Uterus (tissue), 4 donors: Measurements from ENCODE around the gene GALNT6. TPM values are rescaled to one million over a fixed set of nuclear protein-coding genes. Genes with fewer than 3 reads are reported as not detected.

Experiments used
- DNase-seq, 2 donors: peaks; one replicate each; pipeline ENCODE4 v3.0.0-alpha.2; 2019 to 2020
- H3K27ac ChIP-seq, 2 donors: fragments of 200-600 bp; sonication (generic); 1 replicate in 1 of 2; 2 replicates in 1 of 2; pipeline ENCODE4 v1.5.1; 2016 to 2018
- H3K27me3 ChIP-seq, 2 donors: fragments of 200-600 bp; sonication (generic); one replicate each; pipeline ENCODE4 v1.5.1; 2018 to 2019; ENCODE audit warnings: control low read depth in 1 of 2
- H3K36me3 ChIP-seq, 2 donors: fragments of 200-600 bp; sonication (generic); one replicate each; pipeline ENCODE4 v1.5.1; 2019; ENCODE audit warnings: control low read depth in 1 of 2
- H3K4me1 ChIP-seq, 2 donors: fragments of 200-600 bp; sonication (generic); one replicate each; pipeline ENCODE4 v1.5.1; 2018 to 2019; ENCODE audit warnings: control low read depth in 1 of 2
- H3K4me3 ChIP-seq, 2 donors: fragments of 200-600 bp; sonication (generic); 1 replicate in 1 of 2; 2 replicates in 1 of 2; pipeline ENCODE4 v1.5.1; 2018 to 2019; ENCODE audit warnings: mild to moderate bottlenecking in 1 of 2
- H3K9me3 ChIP-seq, 2 donors: fragments of 200-600 bp; sonication (generic); one replicate each; pipeline ENCODE4 v1.5.1; 2019; ENCODE audit warnings: control low read depth in 1 of 2
- CTCF ChIP-seq, 4 experiments: fragments of 200-600 bp in 2 of 4; fragments of 450-650 bp in 2 of 4; sonication (generic) in 2 of 4; IDR thresholded peaks; one replicate each; pipeline ENCODE4 v1.5.1; 2016 to 2019; ENCODE audit warnings: antibody characterized with exemption in 4 of 4, mild to moderate bottlenecking in 2 of 4, moderate library complexity in 1 of 4
- POLR2A ChIP-seq, 2 donors: fragments of 450-650 bp; IDR thresholded peaks; one replicate each; pipeline ENCODE4 v1.6.1; 2016; ENCODE audit warnings: antibody characterized with exemption in 2 of 2, mild to moderate bottlenecking in 1 of 2, moderate library complexity in 1 of 2
- intact Hi-C: fragments of 100-400 bp; cut with DNase I; formaldehyde crosslinking; loops from one replicate; pipeline ENCODE4 v1.15.1; 2023; ENCODE audit warnings: low total_unique reads
- total RNA-seq, 4 donors: library from RNA; depleted of rRNA in 3 of 4; stranded (reverse); fragments of >200 nt in 3 of 4; gene quantifications; one replicate each; pipeline versions ENCODE4 v1.1.0 to v1.2.4, GENCODE V29; 2014 to 2023
- donor health status: DM: yes; HTN: yes; CAD: no.

Gene GALNT6
- total RNA-seq, 4 donors from 2014 or later, result under 0.01 to 1.3 (median 0.76) TPM; not detected in 1

GRCh38 chr12:51401900-51402299, 10.7 kb upstream of the GALNT6 start:
- H3K36me3 ChIP-seq, result no peaks in the 10 kb centered on the region
- intact Hi-C loops, result no loop called here
- DNase-seq, result no peak
- no peaks in the 10 kb centered on the region for H3K4me1 ChIP-seq
- H3K27me3 ChIP-seq, result no peaks in the 10 kb centered on the region
- no peaks in the 10 kb centered on the region for H3K9me3 ChIP-seq
- TF ChIP-seq CTCF (IDR thresholded peaks at IDR 0.05), result no peak
- TF ChIP-seq POLR2A (IDR thresholded peaks at IDR 0.05), result no peak
- H3K4me3 ChIP-seq, result no peak overlapping the region
- H3K27ac ChIP-seq, result no peak overlapping the region

GRCh38 chr12:51401486-51401885, 10.3 kb upstream of the GALNT6 start:
- Histone ChIP-seq H3K9me3 (no peaks in the 10 kb centered on the region), H3K36me3 (no peaks in the 10 kb centered on the region), H3K27ac (no peak overlapping the region), H3K4me3 (no peak overlapping the region), H3K4me1 (no peaks in the 10 kb centered on the region), H3K27me3 (no peaks in the 10 kb centered on the region)
- no peak for DNase-seq
- intact Hi-C loops, result no loop called here
- TF ChIP-seq CTCF (IDR thresholded peaks at IDR 0.05) (no peak), POLR2A (IDR thresholded peaks at IDR 0.05) (no peak)

GRCh38 chr12:51401020-51401419, 9.8 kb upstream of the GALNT6 start:
- no peak for DNase-seq
- Histone ChIP-seq H3K9me3 (no peaks in the 10 kb centered on the region), H3K36me3 (no peaks in the 10 kb centered on the region), H3K27me3 (no peaks in the 10 kb centered on the region), H3K27ac (no peak overlapping the region), H3K4me1 (no peaks in the 10 kb centered on the region), H3K4me3 (no peak overlapping the region)
- TF ChIP-seq POLR2A (IDR thresholded peaks at IDR 0.05) (no peak), CTCF (IDR thresholded peaks at IDR 0.05) (no peak)
- intact Hi-C loops, result no loop called here

GRCh38 chr12:51399891-51400290, 8.7 kb upstream of the GALNT6 start:
- TF ChIP-seq CTCF (IDR thresholded peaks at IDR 0.05), result no peak
- TF ChIP-seq POLR2A (IDR thresholded peaks at IDR 0.05), result no peak
- Histone ChIP-seq H3K9me3 (no peaks in the 10 kb centered on the region), H3K27ac (no peak overlapping the region), H3K4me1 (no peaks in the 10 kb centered on the region), H3K27me3 (no peaks in the 10 kb centered on the region), H3K4me3 (no peak overlapping the region), H3K36me3 (no peaks in the 10 kb centered on the region)
- intact Hi-C loops, result no loop called here
- DNase-seq, result no peak

GRCh38 chr12:51397670-51398069, 6.5 kb upstream of the GALNT6 start:
- no peaks in the 10 kb centered on the region for H3K36me3 ChIP-seq
- H3K27ac ChIP-seq, result no peak overlapping the region
- no peaks in the 10 kb centered on the region for H3K9me3 ChIP-seq
- DNase-seq, result no peak
- no peaks in the 10 kb centered on the region for H3K4me1 ChIP-seq
- no peak overlapping the region for H3K4me3 ChIP-seq
- intact Hi-C loops, result no loop called here
- TF ChIP-seq POLR2A (IDR thresholded peaks at IDR 0.05), result no peak
- TF ChIP-seq CTCF (IDR thresholded peaks at IDR 0.05), result no peak
- no peaks in the 10 kb centered on the region for H3K27me3 ChIP-seq
